GM19099 (cell line): ENCODE results near the gene CALCOCO1.

Source experiments
- POLR2A ChIP-seq: IDR thresholded peaks from 3 replicates; pipeline ENCODE4 v1.6.1; 2011; ENCODE audit warnings: low read depth; ENCODE audit not compliant: insufficient read length; ENCODE audit errors: extremely low read depth

Gene CALCOCO1, protein sequence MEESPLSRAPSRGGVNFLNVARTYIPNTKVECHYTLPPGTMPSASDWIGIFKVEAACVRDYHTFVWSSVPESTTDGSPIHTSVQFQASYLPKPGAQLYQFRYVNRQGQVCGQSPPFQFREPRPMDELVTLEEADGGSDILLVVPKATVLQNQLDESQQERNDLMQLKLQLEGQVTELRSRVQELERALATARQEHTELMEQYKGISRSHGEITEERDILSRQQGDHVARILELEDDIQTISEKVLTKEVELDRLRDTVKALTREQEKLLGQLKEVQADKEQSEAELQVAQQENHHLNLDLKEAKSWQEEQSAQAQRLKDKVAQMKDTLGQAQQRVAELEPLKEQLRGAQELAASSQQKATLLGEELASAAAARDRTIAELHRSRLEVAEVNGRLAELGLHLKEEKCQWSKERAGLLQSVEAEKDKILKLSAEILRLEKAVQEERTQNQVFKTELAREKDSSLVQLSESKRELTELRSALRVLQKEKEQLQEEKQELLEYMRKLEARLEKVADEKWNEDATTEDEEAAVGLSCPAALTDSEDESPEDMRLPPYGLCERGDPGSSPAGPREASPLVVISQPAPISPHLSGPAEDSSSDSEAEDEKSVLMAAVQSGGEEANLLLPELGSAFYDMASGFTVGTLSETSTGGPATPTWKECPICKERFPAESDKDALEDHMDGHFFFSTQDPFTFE

DNA sequence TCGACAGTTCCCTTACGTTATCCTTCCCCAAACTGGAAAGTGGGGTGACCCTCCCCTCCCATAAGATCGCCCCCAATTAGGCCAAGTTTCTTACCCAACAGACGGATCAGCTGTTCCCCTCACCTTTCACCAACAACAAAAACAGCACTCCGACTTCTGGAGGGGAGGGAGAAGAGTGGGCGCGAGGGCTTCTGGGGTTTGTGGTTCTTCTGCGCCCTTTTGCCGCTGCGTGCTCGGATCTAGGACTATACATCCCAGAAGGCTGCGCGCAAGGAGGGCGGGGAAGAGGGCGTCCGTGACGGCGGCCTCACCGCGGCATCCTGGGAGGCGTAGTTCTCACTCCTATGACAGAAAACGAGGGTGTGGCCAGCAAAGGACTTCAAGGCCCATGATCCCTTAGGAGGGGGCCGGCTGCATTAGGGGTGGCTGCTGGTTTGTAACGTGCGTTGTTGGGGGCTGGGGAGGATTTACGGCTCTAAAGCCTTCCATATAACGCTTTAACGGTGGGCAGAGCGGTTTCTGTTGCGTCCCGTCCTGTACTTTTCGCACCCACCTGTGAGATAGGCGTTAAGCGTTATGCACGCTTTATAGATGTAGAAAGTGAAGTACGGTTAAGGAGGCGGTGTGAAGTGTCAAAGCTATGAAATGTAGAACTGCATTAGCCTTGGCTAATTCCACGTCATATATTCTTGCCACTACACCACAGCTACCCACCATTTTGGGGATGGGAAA, at the start of gene CALCOCO1:
Gene CALCOCO1 (minus strand): TSS at position 143 of the 732 bp plus-strand sequence. CDS start 2,210 bp downstream, outside the sequence.
- TF ChIP-seq POLR2A = peak; percentile 66

DNA sequence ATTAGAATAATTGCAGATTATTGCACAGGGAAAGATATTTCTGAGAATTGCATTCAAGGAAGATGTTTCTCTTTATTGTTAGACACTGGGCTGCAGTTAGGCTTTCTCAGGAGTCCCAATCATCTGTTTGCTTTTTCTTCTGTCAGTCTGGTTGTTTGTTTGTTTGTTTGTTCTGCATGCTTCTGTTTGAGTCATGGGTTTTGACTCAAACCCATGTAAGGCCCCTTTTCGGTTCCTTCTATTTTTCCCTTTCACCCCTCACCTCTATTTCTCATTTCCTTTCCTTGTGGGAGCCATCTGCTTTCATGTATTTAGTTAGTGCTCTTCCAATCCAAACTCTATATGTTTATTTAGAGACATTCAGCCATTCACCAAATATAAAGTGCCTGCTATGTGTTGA, 49.6 kb upstream of the CALCOCO1 start:
- TF ChIP-seq POLR2A = no peak

GRCh38 chr12:53775478-53776145, 48.4 kb upstream of the CALCOCO1 start:
- TF ChIP-seq POLR2A = no peak

DNA sequence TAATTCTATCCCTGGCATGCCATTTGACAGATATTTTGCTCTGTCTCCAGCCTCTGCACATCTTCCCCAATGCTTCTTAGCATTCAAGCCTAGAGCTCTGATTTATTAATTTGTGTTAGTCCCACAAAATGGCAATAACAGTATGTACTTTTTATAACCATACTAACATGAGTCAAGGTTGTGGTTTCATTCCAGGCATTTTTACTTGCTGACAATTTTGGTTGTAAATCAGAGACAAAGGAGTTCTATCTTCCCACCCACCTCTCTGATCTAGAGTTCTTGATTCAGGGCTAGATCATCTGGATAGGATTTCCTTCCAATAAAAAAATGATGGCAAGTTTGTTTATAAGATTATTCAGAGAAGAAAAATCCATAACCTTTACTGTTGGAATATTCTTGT, 43.0 kb upstream of the CALCOCO1 start:
- TF ChIP-seq POLR2A = no peak

DNA sequence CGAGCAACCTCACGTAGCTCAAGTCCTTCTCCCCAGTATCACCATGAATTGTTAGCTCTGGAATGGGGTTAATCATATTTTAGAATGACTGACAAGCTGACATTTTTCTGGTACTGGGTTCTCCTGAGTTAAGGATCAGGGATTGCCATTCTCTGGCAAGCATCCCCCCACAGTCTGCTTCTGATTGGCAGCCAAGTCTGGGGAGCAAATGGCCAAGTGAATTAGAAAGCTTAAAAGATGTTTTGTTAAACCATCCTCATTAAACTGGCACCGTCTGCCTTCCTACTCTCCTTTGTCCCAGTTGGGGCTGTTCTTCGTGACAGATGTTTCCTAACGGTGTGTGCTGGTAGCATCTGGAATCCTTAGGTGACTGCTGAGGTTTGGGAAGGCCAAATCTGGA, 41.7 kb upstream of the CALCOCO1 start:
- no peak for TF ChIP-seq POLR2A

GRCh38 chr12:53766881-53767280, 39.6 kb upstream of the CALCOCO1 start:
- no peak for TF ChIP-seq POLR2A

- no peak for TF ChIP-seq POLR2A
Observed at GRCh38 chr12:53765891-53766290, 38.6 kb upstream of the CALCOCO1 start.

DNA sequence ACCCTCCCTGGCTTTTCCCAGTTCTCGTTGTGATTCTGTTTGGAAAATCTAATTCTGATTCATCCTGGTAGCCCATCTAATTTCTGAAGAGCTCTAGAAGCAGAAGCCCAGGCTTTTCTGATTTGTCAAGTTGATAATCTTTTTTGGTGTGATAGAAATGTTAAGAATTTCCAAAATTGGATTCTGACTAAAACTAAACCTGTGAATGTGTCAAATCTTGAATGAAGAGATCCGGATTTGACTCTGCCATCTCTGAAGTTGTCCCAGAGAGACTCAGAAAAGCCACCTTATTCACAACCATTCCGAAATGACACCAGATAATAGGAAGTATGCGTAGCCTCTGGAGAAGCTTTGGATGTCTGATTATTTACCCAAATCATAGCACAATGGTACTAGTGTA, 37.4 kb upstream of the CALCOCO1 start:
- no peak for TF ChIP-seq POLR2A

DNA sequence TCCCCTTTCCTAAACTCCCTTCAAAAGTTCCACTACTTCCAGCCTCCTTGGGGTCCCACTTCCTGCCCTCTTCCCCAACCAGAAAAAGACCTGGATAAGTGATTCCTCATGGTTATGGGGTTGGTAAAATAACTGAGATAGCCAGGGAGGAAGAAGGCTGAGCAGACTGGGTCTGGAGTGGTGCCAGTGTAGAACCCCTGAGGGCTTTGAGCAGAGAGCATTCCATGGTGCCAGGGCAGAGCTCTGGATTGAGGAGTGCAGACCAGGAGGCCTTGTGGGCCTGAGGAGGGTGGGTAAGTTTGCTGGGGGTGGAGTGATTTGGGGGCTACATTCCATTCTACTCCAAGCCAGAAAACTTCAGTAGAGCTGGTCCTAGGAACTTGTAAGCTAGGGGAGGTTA, 34.1 kb upstream of the CALCOCO1 start:
- TF ChIP-seq POLR2A = no peak

DNA sequence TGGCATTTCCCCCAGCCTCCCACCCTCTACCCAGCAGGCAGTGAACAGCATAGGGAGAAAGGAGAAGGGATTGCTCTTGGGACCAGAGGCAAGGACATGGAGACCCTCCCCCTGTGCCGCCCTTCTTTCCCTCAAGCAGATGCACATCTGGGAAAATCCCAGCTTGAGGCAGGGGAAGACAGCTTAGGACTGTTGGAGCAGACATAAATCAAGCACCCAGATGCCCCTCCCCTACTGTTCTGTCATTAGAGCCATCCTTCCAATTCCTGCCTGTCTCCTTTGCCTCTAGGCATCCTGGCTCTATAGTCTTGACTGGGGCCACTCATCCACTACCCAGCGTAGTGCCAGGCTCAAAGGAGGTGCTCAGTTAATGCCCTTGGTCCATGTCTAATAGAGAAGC, 32.0 kb upstream of the CALCOCO1 start:
- no peak for TF ChIP-seq POLR2A

GRCh38 chr12:53758730-53759103, 31.5 kb upstream of the CALCOCO1 start:
- no peak for TF ChIP-seq POLR2A

DNA sequence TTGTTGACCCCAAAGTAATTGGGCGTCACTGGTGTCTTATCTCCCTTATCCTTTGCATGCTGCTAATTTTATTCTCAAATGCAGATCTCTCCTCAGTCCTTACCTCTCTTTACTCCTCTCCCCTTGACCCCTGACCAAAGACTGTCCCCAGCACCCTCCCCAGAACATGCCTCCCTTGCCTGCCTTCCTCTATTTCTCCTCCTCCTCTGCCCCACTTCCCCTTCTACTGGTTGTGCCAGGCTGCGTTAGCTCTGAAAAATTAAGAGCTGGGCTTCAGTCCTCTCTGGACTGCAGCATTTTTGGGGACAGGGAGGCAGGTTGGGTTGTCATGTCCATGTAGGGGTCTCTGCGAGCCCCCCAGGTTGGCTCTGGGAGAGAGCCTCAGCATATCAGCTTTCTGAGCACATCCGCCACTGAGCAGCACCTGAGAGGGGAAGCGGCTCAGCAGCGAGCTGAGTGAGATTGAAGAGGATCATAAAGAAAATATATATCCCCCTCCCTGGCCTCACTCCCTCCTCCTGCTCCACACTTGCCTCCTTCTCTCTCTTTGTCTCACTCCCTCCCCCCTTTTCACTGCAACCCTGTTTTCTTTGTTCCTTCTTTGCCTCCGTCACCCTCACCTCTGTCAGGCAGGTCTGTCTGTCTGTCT, 31.0 kb upstream of the CALCOCO1 start:
- TF ChIP-seq POLR2A = no peak

- TF ChIP-seq POLR2A = no peak
Observed at GRCh38 chr12:53757101-53757770, 30.0 kb upstream of the CALCOCO1 start.
